IMR-90 (cell line): ENCODE measurements around the gene SEPSECS. TPM values are rescaled to one million over a fixed set of nuclear protein-coding genes. Genes with fewer than 3 reads are reported as not detected.

Experiments
- ATAC-seq: fragments of 200-7000 bp; cut with Tn5 transposase; 2 replicates; pipeline ENCODE4 v1.9.1; 2020; ENCODE audit warnings: low read depth, mild to moderate bottlenecking, moderate library complexity
- BruUV-seq: library from RNA; stranded (reverse); fragments of 400-500 nt; replicated peaks from 2 replicates; lab custom pipeline; 2021; lab: Mats Ljungman, UMichigan
- CTCF ChIA-PET: fragments of 300-600 bp; formaldehyde crosslinking; extraction: SDS; loops from one replicate; lab custom pipeline; 2021; ENCODE audit warnings: antibody characterized with exemption; lab: Yijun Ruan, JAX
- POLR2A ChIA-PET: fragments of 300-600 bp; sonication (Branson Sonifier 250); formaldehyde crosslinking; loops from one replicate; lab custom pipeline; 2022; ENCODE audit warnings: antibody characterized with exemption; ENCODE audit not compliant: unreplicated experiment; lab: Charles Lee
- DNase-seq: peaks from one replicate; pipeline ENCODE4 v3.0.0; 2013
- H2AFZ ChIP-seq: replicated peaks from 2 replicates; pipeline ENCODE3; 2013; ENCODE audit warnings: low read length, mild to moderate bottlenecking; ENCODE audit not compliant: poor library complexity
- H2AK5ac ChIP-seq: 2 replicates; pipeline ENCODE4 v1.6.1; 2013; ENCODE audit warnings: low read depth, low read length, inconsistent platforms
- H2AK9ac ChIP-seq: replicated peaks from 2 replicates; pipeline ENCODE3; 2013; ENCODE audit warnings: mild to moderate bottlenecking, low read depth, low read length, moderate library complexity; ENCODE audit not compliant: poor library complexity
- H2BK120ac ChIP-seq: 2 replicates; pipeline ENCODE4 v1.6.1; 2013; ENCODE audit warnings: low read depth, low read length, inconsistent platforms
- H2BK15ac ChIP-seq: 3 replicates; pipeline ENCODE4 v1.6.1; 2013; ENCODE audit warnings: low read depth, low read length, inconsistent platforms
- H2BK20ac ChIP-seq: 2 replicates; pipeline ENCODE4 v1.6.1; 2013; ENCODE audit warnings: low read depth, mild to moderate bottlenecking, inconsistent platforms, low read length, moderate library complexity
- H2BK5ac ChIP-seq: 2 replicates; pipeline ENCODE4 v1.6.1; 2013; ENCODE audit warnings: mild to moderate bottlenecking, low read depth, low read length, inconsistent platforms; ENCODE audit not compliant: poor library complexity, severe bottlenecking
- H3K14ac ChIP-seq: replicated peaks from 2 replicates; pipeline ENCODE4 v1.6.1; 2013; ENCODE audit warnings: low read depth, low read length, inconsistent platforms
- H3K18ac ChIP-seq: 2 replicates; pipeline ENCODE4 v1.6.1; 2013; ENCODE audit warnings: low read depth, low read length, control low read depth
- H3K23ac ChIP-seq: 2 replicates; pipeline ENCODE4 v1.6.1; 2013; ENCODE audit warnings: low read depth, low read length, inconsistent platforms
- H3K27ac ChIP-seq: 2 replicates; pipeline ENCODE4 v1.5.1; 2013; ENCODE audit warnings: mild to moderate bottlenecking, control low read depth, low read length; ENCODE audit not compliant: insufficient read depth
- H3K27me3 ChIP-seq: 2 replicates; pipeline ENCODE4 v1.6.1; 2013; ENCODE audit warnings: low read length; ENCODE audit not compliant: control insufficient read depth, insufficient read depth
- H3K36me3 ChIP-seq: 2 replicates; pipeline ENCODE4 v1.6.1; 2013; ENCODE audit warnings: low read length, mixed read lengths; ENCODE audit not compliant: control insufficient read depth, insufficient read depth
- H3K4ac ChIP-seq: 2 replicates; pipeline ENCODE4 v1.6.1; 2013; ENCODE audit warnings: low read depth, low read length, inconsistent platforms
- H3K4me1 ChIP-seq: 2 replicates; pipeline ENCODE4 v1.6.1; 2013; ENCODE audit warnings: low read length, mixed read lengths; ENCODE audit not compliant: control insufficient read depth, insufficient read depth
- H3K4me2 ChIP-seq: 2 replicates; pipeline ENCODE4 v1.6.1; 2013; ENCODE audit warnings: low read depth, mild to moderate bottlenecking, control low read depth, low read length, moderate library complexity
- H3K4me3 ChIP-seq: 2 replicates; pipeline ENCODE4 v1.5.1; 2013; ENCODE audit warnings: low read depth, mild to moderate bottlenecking, control low read depth, low read length, moderate library complexity; ENCODE audit not compliant: insufficient read depth
- H3K56ac ChIP-seq: 2 replicates; pipeline ENCODE4 v1.6.1; 2013; ENCODE audit warnings: low read length, inconsistent platforms; ENCODE audit not compliant: insufficient read depth; ENCODE audit errors: extremely low read depth
- H3K79me1 ChIP-seq, 2 experiments: 2 replicates each; pipeline ENCODE4 v1.6.1; 2013; ENCODE audit warnings: low read length in 2 of 2, inconsistent platforms in 1 of 2, low read depth in 1 of 2
- H3K9ac ChIP-seq: 2 replicates; pipeline ENCODE4 v1.6.1; 2013; ENCODE audit warnings: low read depth, low read length, control low read depth
- H3K9me1 ChIP-seq: 2 replicates; pipeline ENCODE4 v1.6.1; 2013; ENCODE audit warnings: low read length, inconsistent platforms; ENCODE audit not compliant: insufficient read depth
- H3K9me3 ChIP-seq: 2 replicates; pipeline ENCODE4 v1.6.1; 2013; ENCODE audit warnings: low read length; ENCODE audit not compliant: control insufficient read depth, insufficient read depth
- H4K20me1 ChIP-seq: 2 replicates; pipeline ENCODE4 v1.6.1; 2013; ENCODE audit warnings: low read length, inconsistent platforms; ENCODE audit not compliant: insufficient read depth
- H4K5ac ChIP-seq: 2 replicates; pipeline ENCODE4 v1.6.1; 2013; ENCODE audit warnings: mild to moderate bottlenecking, low read depth, low read length, control low read depth
- H4K8ac ChIP-seq, 2 experiments: 2 replicates each; pipeline ENCODE4 v1.6.1; 2013; ENCODE audit warnings: low read depth in 2 of 2, low read length in 2 of 2, control low read depth in 1 of 2, inconsistent platforms in 1 of 2
- H4K91ac ChIP-seq: 2 replicates; pipeline ENCODE4 v1.6.1; 2013; ENCODE audit warnings: low read depth, low read length, inconsistent platforms; ENCODE audit not compliant: insufficient read depth
- BHLHE40 ChIP-seq: fragments of 150-350 bp; IDR thresholded peaks from 2 replicates; pipeline ENCODE4 v1.6.1; 2016; ENCODE audit warnings: mild to moderate bottlenecking, low read depth, low read length
- CEBPB ChIP-seq: IDR thresholded peaks from 2 replicates; pipeline ENCODE4 v1.6.1; 2012; ENCODE audit warnings: low read depth, low read length, improper control_type of control experiment
- CHD1 ChIP-seq: IDR thresholded peaks from 2 replicates; pipeline ENCODE4 v1.6.1; 2012; ENCODE audit warnings: low read depth, low read length, improper control_type of control experiment
- CTCF ChIP-seq: conservative IDR thresholded peaks from 2 replicates; pipeline ENCODE4 v1.5.1; 2012; ENCODE audit warnings: mild to moderate bottlenecking, low read depth, low read length, improper control_type of control experiment
- ELK1 ChIP-seq: fragments of 150-350 bp; IDR thresholded peaks from 2 replicates; pipeline ENCODE4 v1.6.1; 2016; ENCODE audit warnings: low read depth, mild to moderate bottlenecking, low read length, moderate library complexity, borderline replicate concordance
- FOS ChIP-seq: fragments of 150-350 bp; IDR thresholded peaks from 2 replicates; pipeline ENCODE4 v1.6.1; 2016; ENCODE audit warnings: low read depth, low read length
- MAFK ChIP-seq: IDR thresholded peaks from 2 replicates; pipeline ENCODE4 v1.6.1; 2012; ENCODE audit warnings: low read depth, low read length, improper control_type of control experiment
- MAZ ChIP-seq: IDR thresholded peaks from 2 replicates; pipeline ENCODE4 v1.6.1; 2012; ENCODE audit warnings: low read depth, mild to moderate bottlenecking, low read length, improper control_type of control experiment, moderate library complexity, borderline replicate concordance
- MXI1 ChIP-seq: IDR thresholded peaks from 2 replicates; pipeline ENCODE4 v1.6.1; 2012; ENCODE audit warnings: low read depth, mild to moderate bottlenecking, low read length, moderate library complexity, borderline replicate concordance
- NFE2L2 ChIP-seq: fragments of 150-350 bp; IDR thresholded peaks from 2 replicates; pipeline ENCODE4 v1.6.1; 2016; ENCODE audit warnings: low read depth, mild to moderate bottlenecking, low read length
- POLR2A ChIP-seq: IDR thresholded peaks from 2 replicates; pipeline ENCODE4 v1.6.1; 2012; ENCODE audit warnings: mild to moderate bottlenecking, low read depth, low read length
- RAD21 ChIP-seq: IDR thresholded peaks from 2 replicates; pipeline ENCODE4 v1.6.1; 2012; ENCODE audit warnings: low read length, improper control_type of control experiment
- RCOR1 ChIP-seq: IDR thresholded peaks from 2 replicates; pipeline ENCODE4 v1.6.1; 2012; ENCODE audit warnings: mild to moderate bottlenecking, low read length, improper control_type of control experiment; ENCODE audit not compliant: insufficient replicate concordance
- RFX5 ChIP-seq: IDR thresholded peaks from 2 replicates; pipeline ENCODE4 v1.8.0; 2012; ENCODE audit warnings: low read depth, mild to moderate bottlenecking, low read length, moderate library complexity
- SMC3 ChIP-seq: fragments of 150-350 bp; IDR thresholded peaks from 2 replicates; pipeline ENCODE4 v1.6.1; 2016; ENCODE audit warnings: low read depth, mild to moderate bottlenecking, antibody characterized with exemption, low read length, moderate library complexity
- WGBS, 2 experiments: methylation state at CpG; one replicate each; pipeline versions ENCODE4 v1.1.5 to v1.1.7; 2013; ENCODE audit warnings: missing lambda C conversion rate in 2 of 2; ENCODE audit not compliant: insufficient read length in 1 of 2; ENCODE audit errors: extremely low coverage in 2 of 2; 5-methylcytosine and 5-hydroxymethylcytosine counted together
- dilution Hi-C: fragments of 300-500 bp; cut with HindIII; formaldehyde crosslinking; loops from one replicate; pipeline ENCODE4 v1.14.3; 2018; ENCODE audit warnings: low sequenced_read_pairs; ENCODE audit not compliant: unreplicated experiment
- in situ Hi-C: fragments of 300-500 bp; cut with MboI; formaldehyde crosslinking; loops from 3 replicates; pipeline ENCODE4 v1.14.3; 2019; ENCODE audit warnings: low sequenced_read_pairs, inconsistent platforms, mixed read lengths
- intact Hi-C: fragments of 100-400 bp; cut with micrococcal nuclease; formaldehyde crosslinking; loops from 2 replicates; pipeline ENCODE4 v1.10.0; 2022
- polyA plus RNA-seq, 3 experiments: library from polyadenylated mRNA; depleted of rRNA; stranded (reverse); fragments of >200 nt; gene quantifications; 2 replicates each; pipeline ENCODE4 v1.2.3, GENCODE V29; 2012; ENCODE audit warnings: low replicate concordance in 1 of 3
- total RNA-seq: library from RNA; depleted of rRNA; stranded (reverse); fragments of >200 nt; gene quantifications from 2 replicates; pipeline ENCODE4 v1.2.3, GENCODE V29; 2012

Gene SEPSECS
- total and polyA plus RNA-seq, 2 of the 4 experiments (the other 2 are of a cell fraction), result 1.7 to 5.0 TPM

- no CpG with 5 or more reads among the region's 1 CpG for WGBS, 2 experiments
- no peak overlapping the region for H3K18ac ChIP-seq
- no peak overlapping the region for H4K91ac ChIP-seq
- H2AK5ac ChIP-seq, result no peak overlapping the region
- H3K56ac ChIP-seq, result no peak overlapping the region
- H3K4me2 ChIP-seq, result no peak overlapping the region
- H4K5ac ChIP-seq, result no peak overlapping the region
- H2BK20ac ChIP-seq, result no peak overlapping the region
- intact Hi-C loops, result no loop called here
- dilution Hi-C loops, result no loop called here
- ChIA-PET POLR2A (no interaction called here), CTCF (interaction anchor here (1.2 to 1.8 kb wide), 3 partner anchors 11 to 150 kb away, joined by 3 to 7 read pairs (median 5); partner anchors contain the start of gene ZCCHC4)
- H3K27me3 ChIP-seq, result no peaks in the 10 kb centered on the region
- H2AK9ac ChIP-seq, result no peak overlapping the region
- H2BK120ac ChIP-seq, result no peak overlapping the region
- H3K36me3 ChIP-seq, result no peaks in the 10 kb centered on the region
- in situ Hi-C loops, result no loop called here
- no peak overlapping the region for H4K8ac ChIP-seq
- H3K79me1 ChIP-seq, result peaks cover 3 to 13% of the 10 kb centered on the region in 2 experiments; a peak in 3 of 4 replicates
- no peak overlapping the region for H3K14ac ChIP-seq
- H3K27ac ChIP-seq, result no peak overlapping the region
- no peak overlapping the region for H2BK15ac ChIP-seq
- no peak overlapping the region for H3K4me3 ChIP-seq
- ATAC-seq, result no peak
- H2BK5ac ChIP-seq, result no peak overlapping the region
- no peaks in the 10 kb centered on the region for H4K20me1 ChIP-seq
- no peak for TF ChIP-seq CHD1
- TF ChIP-seq RCOR1, result no peak
- TF ChIP-seq CTCF, result no peak
- TF ChIP-seq SMC3, result no peak
- TF ChIP-seq MAZ, result no peak
- no peak for TF ChIP-seq POLR2A
- TF ChIP-seq RAD21, result no peak
- no peak for TF ChIP-seq MXI1
- no peak for TF ChIP-seq MAFK
- TF ChIP-seq NFE2L2, result no peak
- TF ChIP-seq BHLHE40, result no peak
- TF ChIP-seq FOS, result no peak
- no peak for TF ChIP-seq ELK1
- TF ChIP-seq CEBPB, result no peak
- no peak for TF ChIP-seq RFX5
- no peak overlapping the region for H3K9ac ChIP-seq
- no peak overlapping the region for H3K4ac ChIP-seq
- H3K9me3 ChIP-seq, result no peaks in the 10 kb centered on the region
- no TSS peak for BruUV-seq
- H2AFZ ChIP-seq, result no peak overlapping the region
- H3K9me1 ChIP-seq, result no peaks in the 10 kb centered on the region; the same call in 1 of the 2 replicates
- peaks cover 2% of the 10 kb centered on the region; the same call in 1 of the 2 replicates for H3K4me1 ChIP-seq
- H3K23ac ChIP-seq, result no peak overlapping the region
- no peak for DNase-seq
These were observed 2.3 kb upstream of the SEPSECS start for GRCh38 chr4:25162566-25162965.
